IPS-15b (cell line): Measurements from ENCODE around the gene TSR1.

Source experiments
- H3K27me3 ChIP-seq: one replicate; pipeline ENCODE4 v1.6.1; 2013; ENCODE audit warnings: low read length; ENCODE audit not compliant: control insufficient read depth, insufficient read depth
- H3K36me3 ChIP-seq: one replicate; pipeline ENCODE4 v1.6.1; 2013; ENCODE audit warnings: low read length; ENCODE audit not compliant: control insufficient read depth, insufficient read depth
- H3K4me1 ChIP-seq: one replicate; pipeline ENCODE4 v1.6.1; 2013; ENCODE audit warnings: mild to moderate bottlenecking, low read length; ENCODE audit not compliant: control insufficient read depth, insufficient read depth
- H3K4me3 ChIP-seq: one replicate; pipeline ENCODE4 v1.5.1; 2013; ENCODE audit warnings: low read depth, low read length
- H3K9ac ChIP-seq: one replicate; pipeline ENCODE4 v1.6.1; 2013; ENCODE audit warnings: low read depth, mild to moderate bottlenecking, low read length
- H3K9me3 ChIP-seq: one replicate; pipeline ENCODE4 v1.6.1; 2013; ENCODE audit warnings: mild to moderate bottlenecking, low read length; ENCODE audit not compliant: control insufficient read depth, insufficient read depth

The TSR1 gene

DNA sequence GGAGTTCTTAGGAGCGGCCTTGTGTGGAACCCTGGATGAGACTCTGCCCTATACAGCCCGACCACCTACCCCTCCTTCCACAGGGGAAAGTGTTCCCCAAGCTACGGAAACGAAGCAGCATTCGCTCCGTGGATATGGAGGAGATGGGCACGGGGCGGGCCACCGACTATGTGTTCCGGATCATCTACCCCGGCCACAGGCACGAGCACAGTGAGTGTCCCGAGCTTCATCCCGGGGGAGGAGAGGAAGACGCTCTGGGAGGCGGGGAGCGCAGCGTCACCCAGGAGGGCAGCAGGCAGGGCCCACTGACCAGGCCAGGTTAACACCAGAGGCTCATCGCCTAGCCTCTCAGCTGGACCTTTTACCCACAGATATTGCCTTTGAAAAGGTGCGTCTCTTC is 28.9 kb upstream of the TSR1 start:
- Histone ChIP-seq H3K27me3 (no peaks in the 10 kb centered on the region), H3K36me3 (peaks cover 36% of the 10 kb centered on the region), H3K9me3 (no peaks in the 10 kb centered on the region), H3K4me1 (no peaks in the 10 kb centered on the region), H3K4me3 (no peak overlapping the region), H3K9ac (no peak overlapping the region)

DNA sequence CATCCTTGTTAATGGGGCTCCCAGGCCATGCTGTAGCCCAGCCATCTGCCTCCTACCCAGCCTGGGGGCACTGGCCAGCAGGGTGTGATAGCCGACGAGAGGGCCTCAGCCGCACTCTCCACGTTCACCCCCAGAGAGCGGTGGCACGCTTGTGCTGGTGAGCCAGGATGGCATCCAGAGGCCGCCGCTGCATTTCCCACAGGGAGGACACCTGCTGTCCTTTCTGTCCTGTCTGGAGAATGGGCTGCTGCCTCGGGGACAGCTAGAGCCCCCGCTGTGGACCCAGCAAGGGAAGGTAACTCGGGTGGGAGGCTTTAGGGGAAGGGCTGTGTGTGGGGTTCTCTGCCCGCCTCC is 28.5 kb upstream of the TSR1 start:
- Histone ChIP-seq H3K27me3 (no peaks in the 10 kb centered on the region), H3K9me3 (no peaks in the 10 kb centered on the region), H3K4me3 (no peak overlapping the region), H3K4me1 (no peaks in the 10 kb centered on the region), H3K9ac (no peak overlapping the region), H3K36me3 (peaks cover 36% of the 10 kb centered on the region)

DNA sequence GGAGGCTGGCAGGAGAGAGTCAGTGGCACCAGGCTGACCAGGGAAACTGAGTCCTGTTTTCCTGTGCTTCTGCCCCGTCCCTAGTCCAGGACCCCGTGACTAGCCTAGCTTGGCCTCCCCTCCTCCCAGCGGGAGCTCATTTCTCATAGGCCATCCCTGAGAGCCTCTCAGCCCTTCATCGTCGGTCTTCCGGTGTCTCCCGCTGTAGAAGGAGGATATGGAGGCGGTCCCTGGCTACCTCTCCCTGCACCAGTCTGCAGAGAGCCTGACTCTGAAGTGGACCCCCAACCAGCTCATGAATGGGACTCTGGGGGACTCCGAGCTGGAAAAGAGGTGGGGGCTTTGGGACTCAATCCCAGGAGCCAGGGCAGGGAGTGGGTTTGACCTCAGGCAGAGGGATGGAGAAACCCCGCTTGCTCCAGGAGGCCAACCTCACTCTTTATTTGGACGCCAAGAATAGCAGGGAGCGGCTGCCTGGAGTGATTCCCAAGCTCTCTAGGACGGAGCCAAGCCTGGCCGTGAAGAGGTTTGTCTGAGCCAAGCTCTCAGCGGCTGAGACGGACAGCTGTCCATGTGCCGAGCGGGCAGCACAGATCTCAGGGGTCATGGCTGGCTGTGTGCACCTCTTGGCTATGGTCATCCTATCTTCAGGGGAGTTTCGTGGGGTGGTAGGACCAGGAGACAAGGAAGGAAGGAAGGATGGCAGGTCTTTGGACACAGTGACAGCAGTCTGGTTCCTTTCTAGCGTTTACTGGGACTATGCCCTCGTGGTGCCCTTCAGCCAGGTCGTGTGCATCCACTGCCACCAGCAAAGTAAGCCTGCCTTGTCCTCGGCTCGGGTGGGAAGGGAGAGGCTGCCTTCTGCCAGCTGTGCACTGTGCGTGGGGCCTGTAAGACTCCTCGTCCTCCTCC is 27.9 kb upstream of the TSR1 start:
- no peaks in the 10 kb centered on the region for H3K4me1 ChIP-seq
- peaks cover 36% of the 10 kb centered on the region for H3K36me3 ChIP-seq
- no peaks in the 10 kb centered on the region for H3K9me3 ChIP-seq
- H3K9ac ChIP-seq = no peak overlapping the region
- no peaks in the 10 kb centered on the region for H3K27me3 ChIP-seq
- H3K4me3 ChIP-seq = no peak overlapping the region

DNA sequence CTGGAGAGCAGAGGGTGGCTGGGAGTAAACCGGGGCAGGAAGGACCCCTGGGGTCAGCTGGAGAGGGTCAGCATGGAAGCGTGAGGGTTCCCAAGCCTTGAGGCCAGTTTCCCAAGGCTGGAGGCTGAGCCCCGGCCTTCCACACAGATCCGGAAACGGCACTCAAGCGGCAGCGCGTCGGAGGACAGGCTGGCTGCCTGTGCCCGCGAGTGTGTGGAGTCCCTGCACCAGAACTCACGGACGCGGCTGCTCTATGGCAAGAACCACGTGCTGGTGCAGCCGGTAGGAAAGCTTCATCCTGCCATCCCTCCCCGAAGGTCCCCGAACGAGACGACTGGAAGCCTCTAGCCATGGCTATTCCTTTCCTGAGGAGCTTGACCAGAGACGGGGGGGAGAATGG is 27.1 kb upstream of the TSR1 start:
- no peaks in the 10 kb centered on the region for H3K9me3 ChIP-seq
- no peaks in the 10 kb centered on the region for H3K27me3 ChIP-seq
- H3K36me3 ChIP-seq = peaks cover 36% of the 10 kb centered on the region
- H3K4me3 ChIP-seq = no peak overlapping the region
- H3K9ac ChIP-seq = no peak overlapping the region
- H3K4me1 ChIP-seq = no peaks in the 10 kb centered on the region

DNA sequence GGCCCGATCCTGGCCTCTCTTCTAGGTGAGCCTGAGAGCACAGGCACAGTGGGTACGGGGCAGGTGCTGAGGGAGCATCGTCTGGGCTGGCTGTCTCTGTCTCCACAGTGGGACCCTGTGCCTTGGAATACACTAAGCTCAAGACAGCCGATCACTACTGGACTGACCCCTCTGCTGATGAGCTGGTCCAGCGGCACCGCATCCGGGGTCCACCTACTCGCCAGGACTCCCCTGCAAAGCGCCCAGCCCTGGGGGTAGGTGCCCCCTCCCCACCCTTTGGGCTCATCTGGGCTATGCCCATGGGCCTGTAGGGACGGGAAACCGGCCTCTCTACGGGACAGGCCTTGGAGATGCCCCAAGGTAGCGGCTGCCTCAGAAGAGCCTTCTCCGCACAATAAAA is 26.6 kb upstream of the TSR1 start:
- no peaks in the 10 kb centered on the region for H3K27me3 ChIP-seq
- H3K36me3 ChIP-seq = peaks cover 34% of the 10 kb centered on the region
- no peaks in the 10 kb centered on the region for H3K4me1 ChIP-seq
- no peaks in the 10 kb centered on the region for H3K9me3 ChIP-seq
- no peak overlapping the region for H3K4me3 ChIP-seq
- H3K9ac ChIP-seq = no peak overlapping the region

DNA sequence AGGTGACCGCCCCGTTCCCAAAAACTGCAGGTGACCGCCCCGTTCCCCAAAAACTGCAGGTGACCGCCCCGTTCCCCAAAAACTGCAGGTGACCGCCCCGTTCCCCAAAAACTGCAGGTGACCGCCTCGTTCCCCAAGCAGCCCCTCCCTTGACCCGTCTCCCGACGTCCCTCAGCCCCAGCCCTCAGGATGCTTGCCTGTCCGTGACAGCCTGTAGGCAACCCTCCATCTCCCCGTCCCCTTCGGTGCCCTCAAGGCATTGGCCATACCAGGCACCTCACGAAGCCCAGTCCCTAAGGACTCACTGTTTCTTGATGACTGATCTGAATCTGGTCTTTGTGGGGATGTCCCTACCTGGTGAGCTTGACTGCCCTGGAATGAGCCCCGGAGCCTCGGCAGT is 26.2 kb upstream of the TSR1 start:
- H3K4me3 ChIP-seq = no peak overlapping the region
- H3K4me1 ChIP-seq = no peaks in the 10 kb centered on the region
- H3K9ac ChIP-seq = no peak overlapping the region
- no peaks in the 10 kb centered on the region for H3K27me3 ChIP-seq
- peaks cover 32% of the 10 kb centered on the region for H3K36me3 ChIP-seq
- no peaks in the 10 kb centered on the region for H3K9me3 ChIP-seq

DNA sequence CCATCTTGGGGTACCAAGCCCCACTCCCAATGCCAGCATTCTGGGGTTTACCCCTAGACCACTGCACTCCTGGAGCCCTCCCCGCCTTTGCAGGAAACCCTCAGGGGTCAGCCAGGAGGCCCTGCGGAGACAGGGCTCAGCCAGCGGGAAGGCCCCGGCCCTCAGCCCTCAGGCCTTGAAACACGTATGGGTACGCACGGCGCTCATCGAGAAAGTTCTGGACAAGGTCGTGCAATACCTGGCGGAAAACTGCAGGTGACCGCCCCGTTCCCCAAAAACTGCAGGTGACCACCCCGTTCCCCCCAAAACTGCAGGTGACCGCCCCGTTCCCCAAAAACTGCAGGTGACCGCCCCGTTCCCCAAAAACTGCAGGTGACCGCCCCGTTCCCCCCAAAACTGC is 25.8 kb upstream of the TSR1 start:
- H3K27me3 ChIP-seq = no peaks in the 10 kb centered on the region
- H3K9ac ChIP-seq = no peak overlapping the region
- H3K4me1 ChIP-seq = no peaks in the 10 kb centered on the region
- peaks cover 32% of the 10 kb centered on the region for H3K36me3 ChIP-seq
- H3K4me3 ChIP-seq = no peak overlapping the region
- no peaks in the 10 kb centered on the region for H3K9me3 ChIP-seq

DNA sequence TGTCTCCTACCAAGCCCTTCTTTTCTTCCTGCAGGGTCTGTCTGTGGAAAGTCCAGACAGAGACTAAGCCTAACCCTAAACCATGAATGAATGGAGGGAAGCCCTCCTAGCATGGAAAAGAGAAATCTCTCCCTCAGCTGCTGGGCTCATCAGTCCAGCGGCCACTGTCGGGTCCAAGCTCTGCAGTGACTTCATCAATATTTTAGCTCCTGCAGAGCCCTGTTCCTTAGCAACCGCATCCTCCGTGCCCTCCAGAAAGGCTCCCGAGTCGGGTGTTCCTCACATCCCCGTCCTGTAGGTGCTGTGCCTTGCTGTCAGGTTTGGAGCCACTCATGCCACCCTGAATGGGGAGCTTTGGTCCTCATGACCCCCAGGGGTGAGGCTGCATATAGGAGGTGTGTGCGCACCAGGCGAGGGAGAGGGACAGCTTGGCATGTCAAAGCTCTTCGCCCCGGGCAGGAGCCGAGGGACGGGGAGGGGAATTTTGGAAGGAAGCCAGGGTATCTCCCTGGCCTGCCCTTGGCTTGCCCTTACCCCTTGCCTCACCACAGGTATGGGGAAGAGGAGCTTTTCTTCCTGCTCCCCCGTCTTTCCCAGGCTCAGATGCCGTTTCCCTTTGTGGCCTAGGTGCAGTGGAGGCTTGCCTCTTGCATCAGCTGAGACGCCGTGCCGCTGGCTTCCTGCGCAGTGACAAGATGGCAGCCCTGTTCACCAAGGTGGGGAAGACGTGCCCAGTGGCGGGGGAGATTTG is 24.9 kb upstream of the TSR1 start:
- H3K4me3 ChIP-seq = no peak overlapping the region
- peaks cover 28% of the 10 kb centered on the region for H3K36me3 ChIP-seq
- H3K9ac ChIP-seq = no peak overlapping the region
- H3K9me3 ChIP-seq = no peaks in the 10 kb centered on the region
- H3K27me3 ChIP-seq = no peaks in the 10 kb centered on the region
- H3K4me1 ChIP-seq = no peaks in the 10 kb centered on the region

DNA sequence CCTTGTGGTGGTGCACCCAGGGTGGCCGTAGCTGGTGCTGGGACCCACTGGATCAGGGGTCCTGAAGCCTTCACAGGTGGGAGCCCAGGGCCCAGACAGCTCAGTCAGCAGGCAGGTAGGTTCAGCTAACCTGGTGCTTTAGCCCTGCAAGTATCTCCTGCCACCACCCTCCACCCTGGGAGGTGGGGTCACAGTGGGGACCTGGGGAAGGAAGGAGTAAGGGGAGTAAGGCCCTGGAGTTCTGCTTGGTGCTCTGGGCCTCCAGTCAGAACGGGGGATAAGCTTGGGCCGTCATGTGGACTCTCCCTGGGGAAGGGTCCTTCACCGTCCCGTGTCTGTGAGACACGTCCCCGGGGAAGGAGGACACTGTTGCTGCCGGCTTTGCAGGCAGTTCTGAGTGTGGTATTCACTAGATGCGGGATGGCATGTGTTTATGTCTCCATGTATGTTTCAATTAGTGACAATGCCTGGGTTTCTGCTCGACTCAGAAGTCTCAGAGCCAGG is 21.7 kb upstream of the TSR1 start:
- Histone ChIP-seq H3K36me3 (peaks cover 8% of the 10 kb centered on the region), H3K4me3 (no peak overlapping the region), H3K4me1 (no peaks in the 10 kb centered on the region), H3K9me3 (no peaks in the 10 kb centered on the region), H3K27me3 (no peaks in the 10 kb centered on the region), H3K9ac (no peak overlapping the region)

DNA sequence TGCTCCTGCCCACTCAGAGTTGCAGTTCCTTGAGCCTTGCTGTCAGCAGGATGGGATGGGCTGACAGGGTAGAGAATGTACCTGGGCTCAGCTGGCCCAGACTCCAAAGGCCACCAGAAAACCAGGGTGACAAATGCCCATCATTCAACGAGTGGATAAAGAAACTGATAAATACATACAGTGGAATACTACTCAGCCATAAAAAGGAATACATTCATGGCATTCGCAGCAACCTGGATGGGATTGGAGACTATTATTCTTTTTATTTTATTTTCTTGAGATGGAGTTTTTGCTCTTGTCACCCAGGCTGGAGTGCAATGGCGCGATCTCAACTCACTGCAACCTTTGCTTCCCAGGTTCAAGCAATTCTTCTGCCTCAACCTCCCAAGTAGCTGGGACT is 21.0 kb upstream of the TSR1 start:
- H3K36me3 ChIP-seq = peaks cover 5% of the 10 kb centered on the region
- no peaks in the 10 kb centered on the region for H3K27me3 ChIP-seq
- no peaks in the 10 kb centered on the region for H3K9me3 ChIP-seq
- no peak overlapping the region for H3K9ac ChIP-seq
- H3K4me1 ChIP-seq = no peaks in the 10 kb centered on the region
- no peak overlapping the region for H3K4me3 ChIP-seq

DNA sequence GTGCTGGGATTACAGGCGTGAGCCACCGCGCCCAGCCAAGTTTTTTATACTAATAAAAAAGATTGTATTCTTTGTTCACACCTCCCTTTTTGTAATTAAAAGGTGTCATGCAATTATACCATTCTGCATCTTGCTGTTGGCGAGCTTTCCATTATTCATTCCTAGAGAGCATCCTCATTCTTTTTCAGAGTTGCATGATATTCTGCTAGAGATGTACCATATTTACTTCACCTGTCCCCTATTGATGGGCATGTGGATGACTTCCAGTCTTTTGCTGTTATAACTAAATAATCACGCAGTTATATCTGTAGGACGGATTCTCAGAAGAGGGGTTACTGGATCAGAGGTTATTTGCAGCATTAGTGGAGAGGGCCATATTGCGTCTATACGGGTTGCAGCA is 18.1 kb upstream of the TSR1 start:
- Histone ChIP-seq H3K9me3 (no peaks in the 10 kb centered on the region), H3K4me1 (no peaks in the 10 kb centered on the region), H3K9ac (no peak overlapping the region), H3K27me3 (no peaks in the 10 kb centered on the region), H3K4me3 (no peak overlapping the region), H3K36me3 (no peaks in the 10 kb centered on the region)

DNA sequence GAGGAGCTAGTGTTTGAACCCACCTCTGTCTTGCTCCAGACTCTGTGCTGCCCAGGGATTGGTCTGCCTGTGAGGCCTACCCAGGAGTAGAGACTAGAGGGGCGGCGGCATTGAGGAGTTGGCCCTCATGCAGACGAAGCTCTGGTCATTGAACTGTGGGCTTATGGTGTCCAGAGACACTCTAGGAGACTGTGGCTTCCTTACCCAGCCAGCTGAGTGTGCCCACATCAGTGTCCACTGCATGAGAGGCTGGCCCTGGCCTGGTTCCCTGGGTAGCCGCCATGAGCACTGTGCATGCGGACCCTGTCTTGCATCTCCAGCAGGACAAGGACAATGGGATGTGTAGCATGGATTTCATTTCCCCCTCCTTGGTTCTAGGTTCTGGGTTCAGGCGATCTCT is 15.0 kb upstream of the TSR1 start:
- Histone ChIP-seq H3K4me3 (no peak overlapping the region), H3K9ac (no peak overlapping the region), H3K27me3 (no peaks in the 10 kb centered on the region), H3K4me1 (peaks cover 7% of the 10 kb centered on the region), H3K36me3 (no peaks in the 10 kb centered on the region), H3K9me3 (no peaks in the 10 kb centered on the region)
